CD14-positive monocyte (primary cell): ENCODE data around the gene APIP. TPM values are rescaled to one million over a fixed set of nuclear protein-coding genes. Genes with fewer than 3 reads are reported as not detected.
A peak's percentile ranks its signal among the peaks of the same experiment; 100 is the strongest.

Experiments used
- DNase-seq, 3 donors: peaks; one replicate each; pipeline ENCODE4 v3.0.0-alpha.2; 2011 to 2022
- H2AFZ ChIP-seq: 2 replicates; pipeline ENCODE4 v1.6.0; 2012; ENCODE audit warnings: mild to moderate bottlenecking, low read depth, low read length, inconsistent platforms; ENCODE audit not compliant: insufficient read depth, poor library complexity, severe bottlenecking
- H3K27ac ChIP-seq, 2 donors: 1 replicate in 1 of 2; 2 replicates in 1 of 2; pipeline ENCODE4 v1.5.1; 2012 to 2013; ENCODE audit warnings: low read length in 2 of 2, control low read depth in 1 of 2, inconsistent platforms in 1 of 2, low read depth in 1 of 2, mild to moderate bottlenecking in 1 of 2
- H3K27me3 ChIP-seq, 2 donors: one replicate each; pipeline versions ENCODE4 v1.6.0 to v1.6.1; 2011 to 2013; ENCODE audit warnings: low read length in 2 of 2; ENCODE audit not compliant: control insufficient read depth in 2 of 2, insufficient read depth in 2 of 2
- H3K36me3 ChIP-seq, 2 donors: replicated peaks in 1 of 2; 1 replicate in 1 of 2; 2 replicates in 1 of 2; pipeline versions ENCODE4 v1.5.1 to v1.6.1; 2012 to 2013; ENCODE audit warnings: low read length in 2 of 2, control low read depth in 1 of 2, inconsistent platforms in 1 of 2, mild to moderate bottlenecking in 1 of 2; ENCODE audit not compliant: insufficient read depth in 2 of 2, control insufficient read depth in 1 of 2
- H3K4me1 ChIP-seq, 2 donors: 1 replicate in 1 of 2; 2 replicates in 1 of 2; pipeline versions ENCODE4 v1.5.1 to v1.6.1; 2012 to 2013; ENCODE audit warnings: low read length in 2 of 2, control low read depth in 1 of 2, inconsistent platforms in 1 of 2, mild to moderate bottlenecking in 1 of 2, moderate library complexity in 1 of 2; ENCODE audit not compliant: insufficient read depth in 2 of 2, control insufficient read depth in 1 of 2
- H3K4me2 ChIP-seq: replicated peaks from 2 replicates; pipeline ENCODE3; 2012; ENCODE audit warnings: low read length, moderate library complexity, mild to moderate bottlenecking; ENCODE audit not compliant: poor library complexity, severe bottlenecking; ENCODE audit errors: extremely low read depth
- H3K4me3 ChIP-seq, 3 experiments: fragments of 200-600 bp in 1 of 3; sonication (generic) in 1 of 3; replicated peaks in 1 of 3; 1 replicate in 2 of 3; 2 replicates in 1 of 3; pipeline ENCODE4 v1.5.1; 2011 to 2013; ENCODE audit warnings: low read length in 3 of 3, mild to moderate bottlenecking in 3 of 3, control low read depth in 2 of 3, low read depth in 2 of 3, inconsistent platforms in 1 of 3, moderate library complexity in 1 of 3
- H3K79me2 ChIP-seq: 2 replicates; pipeline ENCODE4 v1.6.0; 2012; ENCODE audit warnings: mild to moderate bottlenecking, control low read depth, inconsistent platforms, low read length, moderate library complexity; ENCODE audit not compliant: insufficient read depth
- H3K9ac ChIP-seq: 2 replicates; pipeline ENCODE4 v1.6.0; 2017; ENCODE audit warnings: low read length, mild to moderate bottlenecking; ENCODE audit not compliant: insufficient read depth, poor library complexity, severe bottlenecking
- H3K9me3 ChIP-seq, 2 donors: replicated peaks in 1 of 2; 1 replicate in 1 of 2; 2 replicates in 1 of 2; pipeline versions ENCODE4 v1.5.1 to v1.6.1; 2012 to 2013; ENCODE audit warnings: low read length in 2 of 2, control low read depth in 1 of 2; ENCODE audit not compliant: control insufficient read depth in 1 of 2, insufficient read depth in 1 of 2
- H4K20me1 ChIP-seq: 2 replicates; pipeline ENCODE4 v1.6.0; 2012; ENCODE audit warnings: mild to moderate bottlenecking, low read length, control low read depth, moderate library complexity; ENCODE audit not compliant: insufficient read depth
- H3K27ac Mint-ChIP-seq, 7 donors: one replicate each; pipeline ENCODE4 v1.8.0; 2020; ENCODE audit warnings: mild to moderate bottlenecking in 7 of 7, mixed read lengths in 7 of 7, moderate library complexity in 6 of 7, inconsistent platforms in 2 of 7
- H3K27me3 Mint-ChIP-seq, 3 donors: one replicate each; pipeline ENCODE4 v1.8.0; 2021 to 2022; ENCODE audit warnings: low read depth in 3 of 3, mild to moderate bottlenecking in 3 of 3, mixed read lengths in 3 of 3, moderate library complexity in 3 of 3, inconsistent platforms in 1 of 3
- H3K36me3 Mint-ChIP-seq, 2 donors: one replicate each; pipeline ENCODE4 v1.8.0; 2020; ENCODE audit warnings: mixed read lengths in 2 of 2, inconsistent platforms in 1 of 2, mild to moderate bottlenecking in 1 of 2
- H3K4me1 Mint-ChIP-seq: one replicate; pipeline ENCODE4 v1.8.0; 2020; ENCODE audit warnings: mild to moderate bottlenecking, mixed read lengths
- H3K4me3 Mint-ChIP-seq, 2 donors: one replicate each; pipeline ENCODE4 v1.8.0; 2020; ENCODE audit warnings: mild to moderate bottlenecking in 2 of 2, mixed read lengths in 2 of 2, moderate library complexity in 1 of 2
- H3K9me3 Mint-ChIP-seq, 7 donors: one replicate each; pipeline ENCODE4 v1.8.0; 2020 to 2022; ENCODE audit warnings: mixed read lengths in 7 of 7, mild to moderate bottlenecking in 6 of 7, moderate library complexity in 6 of 7, inconsistent platforms in 2 of 7
- CTCF ChIP-seq: fragments of 200-600 bp; IDR thresholded peaks from one replicate; pipeline ENCODE4 v1.8.0; 2022; ENCODE audit warnings: antibody characterized with exemption, mild to moderate bottlenecking
- WGBS: methylation state at CpG from one replicate; pipeline ENCODE4 v1.1.5; 2013; ENCODE audit warnings: missing lambda C conversion rate; ENCODE audit not compliant: insufficient coverage; 5-methylcytosine and 5-hydroxymethylcytosine counted together
- intact Hi-C, 2 donors: fragments of 100-400 bp; cut with micrococcal nuclease; formaldehyde crosslinking; loops; one replicate each; pipeline versions ENCODE4 v1.15.0 to v1.15.1; 2023
- polyA minus RNA-seq: library from RNA; depleted of rRNA, polyadenylated mRNA; stranded (reverse); fragments of >200 nt; gene quantifications from 2 replicates; pipeline ENCODE4 v1.2.3, GENCODE V29; 2012
- polyA plus RNA-seq, 3 donors: library from polyadenylated mRNA; depleted of rRNA in 1 of 3; unstranded in 2 of 3; stranded (reverse) in 1 of 3; fragments of 300-500 nt in 2 of 3; fragments of >200 nt in 1 of 3; fragmentation: Illumina TruSeq in 2 of 3; gene quantifications; 1 replicate in 2 of 3; 2 replicates in 1 of 3; pipeline ENCODE4 v1.2.3, GENCODE V29; 2012 to 2021
- total RNA-seq, 12 experiments: library from RNA in 1 of 12; stranded (reverse) in 1 of 12; fragments of 120-200 nt in 1 of 12; gene quantifications; one replicate each; pipeline ENCODE4 v1.2.4 and lab custom pipeline; 2013 to 2026; ENCODE audit warnings: mixed read lengths in 6 of 12, inconsistent platforms in 1 of 12

The APIP gene, protein sequence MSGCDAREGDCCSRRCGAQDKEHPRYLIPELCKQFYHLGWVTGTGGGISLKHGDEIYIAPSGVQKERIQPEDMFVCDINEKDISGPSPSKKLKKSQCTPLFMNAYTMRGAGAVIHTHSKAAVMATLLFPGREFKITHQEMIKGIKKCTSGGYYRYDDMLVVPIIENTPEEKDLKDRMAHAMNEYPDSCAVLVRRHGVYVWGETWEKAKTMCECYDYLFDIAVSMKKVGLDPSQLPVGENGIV
- total RNA-seq (2013) = 28.4 TPM
- polyA plus RNA-seq (10 to 100 TPM; 16.3 to 25.4 (median 22.9) TPM), polyA minus RNA-seq (6.0 and 7.3 TPM in 2 replicates), total RNA-seq (lab: John Stamatoyannopoulos, UW) (7.2 to 20.5 (median 14.3) reads per million in 11 experiments)

DNA sequence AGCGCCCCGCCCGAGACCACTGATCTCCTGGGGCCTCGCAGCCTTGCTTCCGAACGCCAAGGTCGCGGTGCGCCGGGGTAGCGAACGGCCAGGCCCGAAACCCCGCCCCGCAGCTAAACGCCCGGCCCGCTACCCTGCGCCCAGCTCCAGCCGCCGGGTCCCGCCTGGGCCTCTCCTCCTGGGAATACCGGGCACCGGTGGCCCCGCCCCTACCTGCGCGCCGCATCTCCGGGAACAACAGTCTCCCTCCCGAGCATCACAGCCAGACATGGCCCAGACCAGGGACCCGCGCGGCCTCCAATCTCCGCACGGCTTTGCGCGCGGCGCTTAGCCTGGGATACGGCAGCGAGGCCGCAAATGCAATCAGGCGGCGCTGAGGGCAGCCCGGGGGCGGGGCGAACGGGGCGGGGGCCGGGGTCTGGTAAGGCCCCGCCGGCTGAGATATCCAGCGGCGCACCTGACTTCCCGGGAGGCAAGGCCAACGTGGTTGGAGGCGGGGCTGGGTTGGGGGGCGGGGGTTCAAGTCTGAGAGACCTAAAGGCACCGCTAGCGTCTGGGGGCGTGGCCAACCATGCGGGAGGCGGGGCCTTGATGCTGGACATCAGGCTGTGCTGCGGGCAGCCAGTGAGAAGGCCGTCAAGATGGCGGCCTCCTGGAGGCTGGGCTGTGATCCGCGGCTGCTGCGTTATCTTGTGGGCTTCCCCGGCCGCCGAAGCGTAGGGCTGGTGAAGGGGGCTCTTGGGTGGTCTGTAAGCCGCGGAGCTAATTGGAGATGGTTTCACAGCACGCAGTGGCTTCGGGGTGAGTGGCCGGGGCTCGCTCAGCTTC is at the start of gene APIP, which contains the start of gene PDHX:
Gene APIP, minus strand, starts transcription at position 365 of the 828 bp plus-strand sequence. Its CDS starts 95 bp downstream, at position 270.
Gene PDHX, plus strand, starts transcription at position 604 of the 828 bp plus-strand sequence. Its CDS starts 38 bp downstream, at position 642.
- no peaks in the 10 kb centered on the region for H3K9me3 ChIP-seq
- intact Hi-C loops = no loop called here
- H3K36me3 ChIP-seq = peaks cover 0 to 5% of the 10 kb centered on the region in 2 donors
- peak within 1 kb of the TSS; percentile 82 for H3K4me2 ChIP-seq
- Mint-ChIP-seq H3K36me3 (peaks cover 19 to 22% of the 10 kb centered on the region in 2 donors), H3K4me3 (peak within 1 kb of the TSS; percentile 94 to 99), H3K27ac (peak within 1 kb of the TSS; percentile 95 to 99 (median 97)), H3K9me3 (peaks cover 0 to 6% (median 0%) of the 10 kb centered on the region in 7 donors), H3K27me3 (peaks cover 0 to 1% (median 0%) of the 10 kb centered on the region in 3 donors), H3K4me1 (peaks cover 25% of the 10 kb centered on the region)
- H3K4me3 ChIP-seq = peak within 1 kb of the TSS; percentile 66 to 84 (median 83)
- H3K27ac ChIP-seq = peak within 1 kb of the TSS; percentile 69 to 93
- H2AFZ ChIP-seq = peak within 1 kb of the TSS; percentile 93
- H3K9ac ChIP-seq = peak within 1 kb of the TSS; percentile 95
- TF ChIP-seq CTCF = no peak
- peaks cover 16 to 22% of the 10 kb centered on the region in 2 donors for H3K4me1 ChIP-seq
- WGBS = under 1% methylated on average over 74 of the region's 79 CpGs
- DNase-seq = peak; percentile 92 to 96 (median 94)
- no peaks in the 10 kb centered on the region for H4K20me1 ChIP-seq
- no peaks in the 10 kb centered on the region for H3K27me3 ChIP-seq
- peaks cover 69% of the 10 kb centered on the region for H3K79me2 ChIP-seq

DNA sequence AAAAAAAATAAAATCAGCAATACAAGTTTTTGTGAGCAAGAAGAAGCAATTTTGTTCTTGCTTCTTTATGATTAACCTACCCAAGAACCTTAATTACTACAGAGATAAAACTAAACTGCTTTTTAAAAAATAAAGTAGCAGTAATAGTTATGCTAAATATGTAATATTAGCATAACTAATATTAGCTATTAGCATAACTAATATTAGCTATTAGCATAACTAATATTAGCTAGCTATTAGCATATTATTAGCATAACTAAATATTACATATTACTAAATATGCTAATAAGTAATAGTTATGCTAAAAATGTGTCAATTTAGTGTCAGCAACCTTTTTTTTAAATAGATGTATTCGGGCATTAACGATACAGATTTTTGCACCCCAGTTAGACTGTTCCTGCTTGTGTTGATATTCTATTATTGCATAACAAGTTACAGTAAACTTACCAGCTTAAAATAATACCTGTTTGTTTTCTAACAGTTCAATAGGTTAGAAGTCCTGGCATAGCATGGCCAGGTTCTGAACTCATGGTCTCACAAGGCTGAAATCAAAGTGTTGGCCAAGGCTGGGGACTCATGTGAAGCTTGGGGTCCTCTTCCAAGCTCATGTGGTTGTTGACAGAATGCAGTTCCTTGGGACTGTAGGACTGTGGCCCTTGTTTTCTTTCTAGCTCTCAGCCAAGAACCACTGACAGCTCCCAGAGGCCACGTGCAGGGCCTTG is 48.6 kb upstream of the APIP start:
- 100% methylated on average over 1 of the region's 3 CpGs for WGBS
- Mint-ChIP-seq H3K27me3 (no peaks in the 10 kb centered on the region), H3K9me3 (no peaks in the 10 kb centered on the region), H3K4me1 (no peaks in the 10 kb centered on the region), H3K27ac (no peak overlapping the region), H3K4me3 (no peak overlapping the region), H3K36me3 (peaks cover 52 to 54% of the 10 kb centered on the region in 2 donors)
- Histone ChIP-seq H3K4me2 (no peak overlapping the region), H3K9me3 (no peaks in the 10 kb centered on the region), H3K4me1 (no peaks in the 10 kb centered on the region), H3K36me3 (peaks cover 20 to 78% of the 10 kb centered on the region in 2 donors), H3K27ac (no peak overlapping the region), H2AFZ (no peak overlapping the region), H4K20me1 (no peaks in the 10 kb centered on the region), H3K27me3 (no peaks in the 10 kb centered on the region), H3K4me3 (no peak overlapping the region), H3K79me2 (no peaks in the 10 kb centered on the region), H3K9ac (no peak overlapping the region)
- DNase-seq = no peak
- intact Hi-C loops = no loop called here
- TF ChIP-seq CTCF = no peak
